GM23248 (cell line): ENCODE results near the gene ICAM1.

Experiments
- EZH2 ChIP-seq: fragments of 200-600 bp; sonication (generic); IDR thresholded peaks from 2 replicates; pipeline ENCODE4 v1.6.1; 2018; ENCODE audit warnings: antibody characterized with exemption, mild to moderate bottlenecking; ENCODE audit not compliant: insufficient read depth, poor library complexity, severe bottlenecking
- EZH2phosphoT487 ChIP-seq: fragments of 200-600 bp; sonication (generic); IDR thresholded peaks from 2 replicates; pipeline ENCODE4 v1.6.1; 2018; ENCODE audit warnings: antibody characterized with exemption, moderate library complexity, mild to moderate bottlenecking, low read depth; ENCODE audit not compliant: insufficient read depth

DNA sequence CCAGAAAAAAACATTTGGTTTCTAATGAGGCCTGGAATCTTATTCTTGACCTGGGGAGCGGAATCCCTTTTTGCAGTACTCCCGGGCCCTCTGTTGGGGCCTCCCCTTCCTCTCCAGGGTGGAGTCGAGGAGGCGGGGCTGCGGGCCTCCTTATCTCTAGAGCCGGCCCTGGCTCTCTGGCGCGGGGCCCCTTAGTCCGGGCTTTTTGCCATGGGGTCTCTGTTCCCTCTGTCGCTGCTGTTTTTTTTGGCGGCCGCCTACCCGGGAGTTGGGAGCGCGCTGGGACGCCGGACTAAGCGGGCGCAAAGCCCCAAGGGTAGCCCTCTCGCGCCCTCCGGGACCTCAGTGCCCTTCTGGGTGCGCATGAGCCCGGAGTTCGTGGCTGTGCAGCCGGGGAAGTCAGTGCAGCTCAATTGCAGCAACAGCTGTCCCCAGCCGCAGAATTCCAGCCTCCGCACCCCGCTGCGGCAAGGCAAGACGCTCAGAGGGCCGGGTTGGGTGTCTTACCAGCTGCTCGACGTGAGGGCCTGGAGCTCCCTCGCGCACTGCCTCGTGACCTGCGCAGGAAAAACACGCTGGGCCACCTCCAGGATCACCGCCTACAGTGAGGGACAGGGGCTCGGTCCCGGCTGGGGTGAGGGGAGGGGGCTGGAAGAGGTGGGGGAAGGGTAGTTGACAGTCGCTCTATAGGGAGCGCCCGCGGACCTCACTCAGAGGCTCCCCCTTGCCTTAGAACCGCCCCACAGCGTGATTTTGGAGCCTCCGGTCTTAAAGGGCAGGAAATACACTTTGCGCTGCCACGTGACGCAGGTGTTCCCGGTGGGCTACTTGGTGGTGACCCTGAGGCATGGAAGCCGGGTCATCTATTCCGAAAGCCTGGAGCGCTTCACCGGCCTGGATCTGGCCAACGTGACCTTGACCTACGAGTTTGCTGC, 16.1 kb downstream of the ICAM1 start, which contains the start of gene ICAM4:
- TF ChIP-seq EZH2 (no peak), EZH2phosphoT487 (no peak)
